Ramos (cell line): ENCODE data around the gene DUOXA2.

Experiments used
- in situ Hi-C: fragments of 300-500 bp; cut with MboI; formaldehyde crosslinking; loops from one replicate; pipeline ENCODE4 v1.14.3; 2022; ENCODE audit warnings: low sequenced_read_pairs; ENCODE audit not compliant: unreplicated experiment

DUOXA2 gene

DNA sequence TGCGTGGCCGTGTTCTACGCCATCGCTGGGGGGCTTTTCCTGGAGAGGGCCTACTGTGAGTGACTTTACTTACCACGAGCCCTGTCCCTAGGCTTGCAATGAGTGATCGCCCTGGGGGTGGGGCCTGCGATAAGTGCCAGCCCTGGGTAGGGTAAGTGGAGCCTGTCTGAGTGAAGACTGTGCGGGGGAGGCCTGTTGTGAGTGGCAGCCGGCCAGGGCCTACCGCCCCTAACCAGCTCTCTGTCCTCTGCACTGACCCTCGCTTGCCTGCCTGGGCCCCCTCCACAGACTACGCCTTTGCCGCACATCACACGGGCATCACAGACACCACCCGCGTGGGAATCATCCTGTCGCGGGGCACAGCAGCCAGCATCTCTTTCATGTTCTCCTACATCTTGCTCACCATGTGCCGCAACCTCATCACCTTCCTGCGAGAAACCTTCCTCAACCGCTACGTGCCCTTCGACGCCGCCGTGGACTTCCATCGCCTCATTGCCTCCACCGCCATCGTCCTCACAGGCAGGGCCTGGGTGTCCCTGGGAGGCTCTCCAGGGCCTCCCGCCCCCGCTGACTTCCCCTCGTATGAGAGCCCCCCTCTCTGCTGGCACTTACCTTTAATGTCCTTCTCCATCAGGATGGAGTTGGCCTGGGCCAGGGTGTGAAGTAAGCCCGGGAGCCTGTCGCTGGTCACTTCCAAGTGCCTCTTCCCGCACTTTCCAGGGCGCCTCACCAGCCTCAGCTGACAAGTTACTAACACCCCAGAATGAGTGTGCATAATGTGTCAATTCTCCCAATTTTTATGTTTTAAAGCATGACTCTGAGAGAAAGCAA, 38.1 kb downstream of the DUOXA2 start:
- in situ Hi-C loops: no loop called here

DNA sequence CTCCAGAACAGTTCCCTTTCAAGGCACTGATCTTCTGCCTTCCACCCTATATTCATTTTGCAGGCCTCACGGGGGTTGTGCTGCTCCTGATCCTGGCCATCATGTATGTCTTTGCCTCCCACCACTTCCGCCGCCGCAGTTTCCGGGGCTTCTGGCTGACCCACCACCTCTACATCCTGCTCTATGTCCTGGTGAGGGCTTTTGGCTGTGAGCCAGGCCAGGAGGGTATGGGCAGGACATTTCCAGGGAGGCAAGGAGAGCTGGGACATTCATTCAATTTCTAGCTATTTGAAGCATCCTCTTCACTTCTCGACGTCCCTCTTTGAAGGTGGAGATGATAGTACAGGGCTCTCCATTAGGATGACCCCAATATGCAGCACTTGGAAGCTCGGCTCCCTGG, 41.6 kb downstream of the DUOXA2 start:
- in situ Hi-C loops: no loop called here

DNA sequence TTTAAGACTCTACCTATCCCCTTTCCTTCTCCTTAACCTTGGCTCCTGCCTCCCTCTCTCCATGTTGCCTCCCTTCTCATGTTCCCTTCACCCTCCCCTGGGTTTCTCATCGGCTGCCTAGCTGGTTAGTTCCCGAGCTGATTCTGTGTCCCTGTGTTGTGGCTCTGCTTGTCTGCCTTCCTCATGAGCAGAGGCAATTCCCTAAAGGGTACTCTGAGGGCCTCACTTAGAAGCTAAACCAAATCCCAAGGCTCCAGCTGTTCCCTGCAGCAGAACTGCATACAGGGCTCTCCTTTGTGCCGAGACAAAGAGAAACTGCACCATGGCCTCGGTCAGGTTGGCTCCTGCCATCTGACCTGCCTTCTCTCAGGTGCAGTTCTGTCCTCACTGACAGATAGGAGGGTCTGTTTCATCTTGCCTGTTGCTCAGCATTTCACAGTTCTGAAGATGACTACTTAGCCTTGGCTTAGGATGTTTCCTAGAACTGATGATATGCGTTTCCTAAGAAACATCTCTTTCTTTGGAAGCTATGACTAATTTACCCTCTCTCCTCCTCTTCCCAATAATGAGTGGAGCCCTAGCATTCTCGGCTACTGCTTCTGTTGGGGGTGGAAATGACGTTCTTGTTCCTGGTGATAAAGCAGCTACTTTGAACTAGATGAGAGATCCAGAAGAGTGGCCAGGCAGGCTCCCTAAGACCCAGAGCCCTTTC, 42.8 kb downstream of the DUOXA2 start:
- in situ Hi-C loops: no loop called here

DNA sequence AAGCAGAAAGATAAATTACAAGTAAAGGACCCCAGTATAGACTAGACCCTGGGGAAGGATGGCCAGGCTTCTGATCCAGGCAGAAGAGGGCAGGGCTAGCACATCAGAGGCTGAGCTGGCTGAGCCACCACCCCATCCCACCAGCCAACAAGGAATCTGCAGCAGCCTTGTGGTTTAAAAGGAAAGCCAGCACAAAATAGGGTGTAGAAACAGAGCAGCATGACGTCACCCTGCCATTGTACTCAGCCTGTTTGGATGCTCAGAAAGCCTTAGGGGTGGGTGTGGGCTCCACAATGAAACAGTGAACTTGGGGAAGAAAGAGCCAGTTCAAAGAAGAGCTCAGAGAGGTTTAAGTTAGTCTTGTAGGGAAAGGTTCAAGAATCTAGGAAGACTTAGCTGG, 43.8 kb downstream of the DUOXA2 start:
- in situ Hi-C loops: no loop called here

DNA sequence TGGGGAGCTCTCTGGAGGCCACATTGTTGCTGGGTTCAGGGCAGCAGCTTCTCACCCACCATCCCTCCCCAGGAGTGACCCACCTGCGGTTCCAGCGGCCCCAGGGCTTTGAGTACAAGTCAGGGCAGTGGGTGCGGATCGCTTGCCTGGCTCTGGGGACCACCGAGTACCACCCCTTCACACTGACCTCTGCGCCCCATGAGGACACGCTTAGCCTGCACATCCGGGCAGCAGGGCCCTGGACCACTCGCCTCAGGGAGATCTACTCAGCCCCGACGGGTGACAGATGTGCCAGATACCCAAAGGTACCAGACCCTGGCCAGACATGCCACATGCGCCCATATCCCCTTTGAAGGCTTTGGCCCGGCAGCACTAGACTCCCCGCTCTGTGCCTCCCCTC, 47.5 kb downstream of the DUOXA2 start:
- in situ Hi-C loops: no loop called here

DNA sequence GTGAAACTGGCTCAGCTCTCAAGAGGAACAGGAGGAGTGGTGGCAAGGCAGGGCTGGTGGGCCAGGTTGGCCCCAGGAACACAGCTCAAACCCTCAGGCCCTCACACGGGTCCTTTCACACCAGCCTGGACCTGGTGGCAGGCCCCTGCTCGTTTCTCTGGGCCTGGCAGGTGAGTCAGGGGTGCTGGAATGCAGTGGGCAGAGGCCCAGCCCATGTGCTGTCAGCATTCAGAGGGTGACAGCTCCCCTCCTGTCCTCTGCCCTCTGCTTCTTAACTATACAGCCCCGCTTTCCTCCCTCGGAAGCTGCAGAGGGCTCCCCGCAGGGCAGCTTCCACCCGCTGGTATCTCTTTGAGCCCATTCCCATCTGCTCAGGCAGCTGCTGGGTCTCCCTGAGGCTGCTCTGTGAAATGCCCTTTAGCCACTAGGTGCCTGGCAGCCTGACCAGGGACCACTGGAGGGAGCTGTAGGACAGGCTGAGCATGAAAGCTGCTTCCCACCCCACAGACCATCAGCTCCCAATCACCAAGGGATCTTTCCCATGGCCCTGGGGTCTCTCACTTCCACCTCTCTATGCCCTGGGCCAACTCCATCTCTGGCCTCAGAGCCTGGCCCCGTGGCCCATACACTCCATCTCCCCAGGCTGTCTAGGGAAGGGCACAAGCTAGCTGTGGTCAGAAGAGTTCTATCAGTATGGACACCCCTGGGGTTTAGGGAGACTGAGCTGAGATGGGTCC, 48.8 kb downstream of the DUOXA2 start:
- in situ Hi-C loops: no loop called here

DNA sequence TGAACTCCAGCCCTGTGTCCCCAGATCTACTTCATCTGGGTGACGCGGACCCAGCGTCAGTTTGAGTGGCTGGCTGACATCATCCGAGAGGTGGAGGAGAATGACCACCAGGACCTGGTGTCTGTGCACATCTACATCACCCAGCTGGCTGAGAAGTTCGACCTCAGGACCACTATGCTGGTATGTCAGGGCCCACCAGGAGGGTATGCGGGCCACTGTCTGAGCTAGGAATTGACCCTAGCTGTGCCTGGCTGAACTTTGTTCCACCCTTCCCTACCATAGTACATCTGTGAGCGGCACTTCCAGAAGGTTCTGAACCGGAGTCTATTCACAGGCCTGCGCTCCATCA, 49.4 kb downstream of the DUOXA2 start:
- in situ Hi-C loops: no loop called here

DNA sequence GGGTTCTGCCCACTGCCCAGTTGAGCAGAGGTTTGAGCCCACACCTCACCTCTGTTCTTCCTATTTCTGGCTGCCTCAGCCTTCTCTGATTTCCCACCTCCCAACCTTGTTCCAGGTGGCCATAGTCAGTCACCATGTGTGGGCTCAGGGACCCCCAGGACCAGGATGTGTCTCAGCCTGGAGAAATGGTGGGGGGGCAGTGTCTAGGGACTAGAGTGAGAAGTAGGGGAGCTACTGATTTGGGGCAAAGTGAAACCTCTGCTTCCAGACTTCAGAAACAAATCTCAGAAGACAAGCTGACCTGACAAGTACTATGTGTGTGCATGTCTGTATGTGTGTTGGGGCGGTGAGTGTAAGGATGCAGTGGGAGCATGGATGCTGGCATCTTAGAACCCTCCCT, 50.8 kb downstream of the DUOXA2 start:
- in situ Hi-C loops: no loop called here

DNA sequence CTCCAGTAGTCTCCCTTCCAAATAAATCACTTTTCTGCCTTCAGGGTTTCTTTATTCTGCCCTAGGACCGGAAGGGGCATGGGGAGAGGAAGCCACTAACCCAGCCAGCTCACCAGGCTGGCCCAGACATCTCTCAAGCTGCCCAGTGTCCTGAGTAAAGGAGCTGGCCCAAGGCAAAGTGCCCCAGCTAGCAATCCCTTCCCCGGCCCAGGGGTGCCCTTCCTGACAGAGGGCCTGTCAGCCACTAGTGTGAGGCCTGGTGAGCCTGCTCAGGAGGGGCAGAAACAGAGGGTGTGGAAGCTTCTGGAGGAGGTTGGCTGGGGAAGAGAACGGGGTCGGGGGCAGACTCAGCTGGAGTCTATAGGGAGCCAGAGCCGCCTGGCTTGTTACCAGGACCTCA, 51.4 kb downstream of the DUOXA2 start:
- in situ Hi-C loops: no loop called here

DNA sequence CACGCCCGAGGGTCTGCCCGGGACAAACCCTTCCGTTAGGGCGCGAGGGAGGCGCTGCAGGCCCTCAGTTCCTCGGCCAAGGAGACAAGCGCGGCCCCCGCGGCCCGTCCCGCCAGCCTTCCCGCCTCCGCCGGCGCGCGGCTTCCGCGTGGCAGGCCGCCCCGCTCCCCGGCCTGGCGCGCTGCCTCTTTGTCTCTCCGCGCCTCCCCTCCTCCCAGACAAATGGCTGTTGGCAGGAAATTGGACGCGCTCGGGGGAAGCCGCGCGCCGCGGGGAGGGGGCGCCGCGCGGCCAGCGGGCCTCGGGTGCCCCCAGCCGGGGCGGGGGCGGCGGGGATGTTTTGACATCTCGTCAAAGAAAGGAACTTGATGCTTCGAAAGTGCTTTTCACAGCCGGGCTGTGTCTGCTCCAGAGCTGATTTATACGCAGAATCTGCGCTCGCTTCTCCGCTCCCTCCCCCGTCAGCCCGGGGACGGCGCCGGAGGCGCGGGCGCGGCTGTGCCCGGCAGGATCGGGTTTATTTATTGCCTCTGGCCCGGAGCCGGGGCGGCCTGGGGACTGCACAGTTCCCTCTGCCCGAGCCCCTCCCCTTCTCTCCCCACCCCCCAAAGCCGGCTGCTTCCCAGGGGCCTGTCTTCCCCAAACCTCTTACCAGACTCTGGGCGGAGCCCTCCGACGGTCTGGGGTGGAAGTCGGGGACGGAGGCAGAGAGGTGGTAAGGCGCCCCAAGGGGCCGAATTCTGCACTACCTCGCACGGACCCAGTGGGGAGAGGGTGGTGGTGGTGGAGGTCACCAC, 52.9 kb downstream of the DUOXA2 start:
- in situ Hi-C loops: no loop called here

DNA sequence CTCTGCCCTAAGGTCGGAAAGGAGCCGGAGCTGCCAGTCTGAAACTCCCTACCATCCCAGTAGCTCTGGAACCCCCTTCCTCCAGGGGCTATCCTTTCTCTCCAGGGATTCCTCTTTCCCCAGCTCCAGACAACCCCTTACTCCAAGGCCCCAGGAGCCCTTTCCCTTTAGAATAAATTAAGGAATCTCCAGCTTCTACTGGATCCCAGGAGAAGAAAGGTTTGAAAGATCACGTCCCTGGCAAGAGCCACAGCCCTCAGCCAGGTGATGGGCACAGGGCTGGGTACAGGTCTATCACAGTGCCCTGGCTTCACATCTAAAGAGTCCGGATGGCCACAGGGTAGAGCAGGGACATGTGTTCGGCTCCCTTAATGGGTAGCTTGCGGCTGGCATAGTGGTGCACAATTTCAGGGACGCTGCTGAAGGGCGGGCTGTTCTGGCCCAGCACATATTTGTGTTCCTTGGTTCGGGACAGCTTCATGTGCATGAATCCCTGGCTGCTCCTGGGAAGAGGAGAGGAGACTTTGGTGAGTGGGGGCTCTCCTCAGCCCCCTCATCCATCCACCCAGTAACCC, 53.6 kb downstream of the DUOXA2 start:
- in situ Hi-C loops: no loop called here
